Activated CD4-positive, alpha-beta T cell treated with anti-CD3 and anti-CD28 coated beads for 24 hours (primary cell): ENCODE measurements around the gene NDUFV1.
A peak's percentile ranks its signal among the peaks of the same experiment; 100 is the strongest.
"Not testable (repeated sequence)": the region's sequence is repeated elsewhere in the genome, so short reads cannot be mapped to it uniquely, and the experiment has no call there.

ENCODE experiments used
- DNase-seq, 2 donors: peaks; one replicate each; pipeline ENCODE4 v3.0.0-alpha.2; 2020; ENCODE audit warnings: low read depth in 2 of 2

The NDUFV1 gene

DNA sequence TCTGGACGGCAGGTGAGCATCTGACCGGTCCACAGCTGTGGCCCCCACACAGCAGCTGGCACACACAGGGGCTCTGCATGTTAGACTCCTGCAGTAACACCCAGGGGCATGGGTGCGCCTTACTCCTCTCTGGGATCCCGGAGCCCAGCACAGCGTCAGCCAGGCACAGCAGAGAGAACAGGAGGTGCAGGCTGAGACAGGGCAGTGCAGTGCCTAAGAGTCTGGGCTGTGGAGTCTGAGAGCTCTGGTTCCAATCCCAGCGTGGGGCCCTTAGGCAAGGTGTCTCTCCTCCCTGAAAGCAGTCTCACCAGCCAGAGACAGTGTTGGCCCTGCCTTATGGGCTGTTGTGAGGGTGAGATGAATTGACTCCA lies 20.7 kb downstream of the NDUFV1 start:
- no peak for DNase-seq

DNA sequence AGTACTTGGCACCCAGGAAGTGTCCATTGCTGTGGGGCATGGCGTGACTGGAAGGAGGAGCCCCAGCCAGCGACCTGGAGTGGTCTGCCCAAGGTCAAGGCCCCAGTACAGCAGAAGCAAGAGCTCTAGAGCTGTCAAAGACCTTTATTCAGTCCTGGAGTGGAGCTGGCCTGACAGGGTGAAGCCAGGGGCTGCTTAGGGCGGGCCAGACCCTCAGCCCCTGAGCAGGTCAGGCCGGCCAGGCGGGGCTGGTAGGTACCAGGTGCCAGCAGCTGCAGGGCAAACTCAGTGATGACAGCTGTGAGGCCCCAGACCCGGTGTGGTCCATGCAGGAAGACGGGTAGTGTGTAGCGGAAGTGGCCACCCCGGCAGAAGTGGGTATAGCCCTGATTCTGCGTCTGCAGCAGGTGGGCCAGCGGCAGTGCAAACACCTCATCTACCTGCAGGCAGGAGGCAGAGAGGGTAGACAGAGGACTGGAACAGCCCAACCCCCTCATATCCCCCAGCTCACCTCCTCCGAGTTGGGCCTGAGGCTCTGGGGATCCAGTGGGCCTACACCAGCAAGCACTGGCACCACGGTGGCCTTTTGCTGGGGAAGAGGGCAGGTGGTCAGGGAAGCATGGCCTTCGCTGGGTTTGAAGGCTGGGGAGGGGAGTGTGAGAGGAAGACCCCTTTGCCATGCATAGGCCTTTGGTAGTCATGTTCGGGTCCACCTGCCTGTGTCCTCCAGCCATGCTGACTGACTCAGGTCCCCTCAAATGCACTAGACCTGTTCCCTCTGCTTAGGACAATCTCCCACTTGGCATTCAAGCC lies 21.3 kb downstream of the NDUFV1 start:
- no peak for DNase-seq

DNA sequence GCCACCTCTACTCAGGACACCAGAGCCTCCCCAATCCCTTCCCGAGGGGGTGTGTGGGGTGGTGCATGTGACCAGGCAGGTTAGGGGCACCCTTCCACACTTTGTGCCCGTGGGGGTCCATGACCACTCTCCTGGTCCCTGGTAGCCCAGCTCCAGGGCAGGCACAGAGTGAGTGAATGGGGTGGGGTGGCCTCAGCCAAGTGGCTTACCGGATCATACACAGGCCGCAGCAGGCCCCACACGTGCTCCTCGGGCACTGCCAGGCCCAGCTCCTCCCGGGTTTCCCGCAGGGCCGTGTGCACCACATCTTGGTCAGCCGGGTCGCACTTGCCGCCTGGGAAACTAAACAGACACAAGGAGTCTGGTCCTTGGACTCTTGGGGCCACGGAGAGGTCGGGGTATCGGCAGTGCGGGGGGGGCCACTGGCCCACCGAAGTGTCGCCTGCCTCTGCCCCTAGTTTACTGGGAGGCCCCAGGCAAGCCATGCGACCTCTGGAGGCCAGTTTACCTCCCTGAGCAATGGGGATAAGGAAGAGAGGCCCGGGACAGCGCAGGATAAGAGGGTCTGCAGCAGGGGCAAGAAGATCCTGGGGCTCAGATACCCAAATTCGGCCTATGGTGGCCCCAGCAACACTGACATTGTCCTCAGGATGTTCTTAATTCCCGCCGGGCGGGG lies 22.1 kb downstream of the NDUFV1 start:
- DNase-seq = no peak

DNA sequence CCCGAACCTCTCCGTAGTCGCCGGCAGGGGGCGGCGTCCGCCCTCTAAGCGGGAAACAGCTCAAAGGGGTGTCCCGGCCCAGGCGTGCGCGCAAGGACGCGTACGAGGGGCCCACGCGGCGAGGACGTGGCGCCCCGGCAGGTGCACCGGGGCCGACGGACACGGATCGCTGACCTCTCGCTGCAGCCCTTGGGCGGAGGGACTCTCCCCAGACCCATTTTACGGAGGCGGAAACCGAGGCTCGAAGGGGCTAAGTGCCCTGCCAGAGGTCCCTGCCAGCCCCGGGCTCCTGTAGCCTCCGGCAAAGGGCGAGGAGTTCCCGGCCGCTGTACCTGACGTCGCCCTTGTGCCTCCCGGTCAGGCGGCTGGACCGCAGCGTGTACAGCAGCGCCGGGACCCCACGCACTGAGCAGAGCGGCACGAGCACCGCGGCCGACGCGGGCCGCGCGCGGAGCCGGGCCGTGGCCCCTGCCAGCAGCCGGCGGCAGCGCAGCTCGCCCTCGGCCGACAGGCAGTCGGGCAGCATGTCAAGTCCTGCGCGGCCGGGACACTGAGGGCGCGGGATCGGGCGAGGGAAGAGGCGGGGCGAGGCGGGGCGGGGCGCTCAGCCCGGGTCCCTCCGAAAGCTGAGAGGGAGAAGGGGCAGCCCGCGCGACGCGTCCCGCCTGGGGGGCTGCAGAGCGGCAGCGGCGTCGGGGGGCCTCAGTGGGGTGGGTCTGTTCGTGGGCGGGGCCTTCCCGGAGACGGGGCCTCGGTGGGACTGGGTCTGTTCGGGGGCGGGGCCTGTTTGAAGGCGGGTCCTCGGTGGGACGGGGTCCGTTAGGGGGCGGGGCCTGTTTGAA lies 22.9 kb downstream of the NDUFV1 start, which contains the start of gene NUDT8:
Gene NUDT8 (minus strand): TSS at position 552 of the 842 bp plus-strand sequence. CDS start 26 bp downstream, at position 526.
- peak; percentile 80 to 86 for DNase-seq

DNA sequence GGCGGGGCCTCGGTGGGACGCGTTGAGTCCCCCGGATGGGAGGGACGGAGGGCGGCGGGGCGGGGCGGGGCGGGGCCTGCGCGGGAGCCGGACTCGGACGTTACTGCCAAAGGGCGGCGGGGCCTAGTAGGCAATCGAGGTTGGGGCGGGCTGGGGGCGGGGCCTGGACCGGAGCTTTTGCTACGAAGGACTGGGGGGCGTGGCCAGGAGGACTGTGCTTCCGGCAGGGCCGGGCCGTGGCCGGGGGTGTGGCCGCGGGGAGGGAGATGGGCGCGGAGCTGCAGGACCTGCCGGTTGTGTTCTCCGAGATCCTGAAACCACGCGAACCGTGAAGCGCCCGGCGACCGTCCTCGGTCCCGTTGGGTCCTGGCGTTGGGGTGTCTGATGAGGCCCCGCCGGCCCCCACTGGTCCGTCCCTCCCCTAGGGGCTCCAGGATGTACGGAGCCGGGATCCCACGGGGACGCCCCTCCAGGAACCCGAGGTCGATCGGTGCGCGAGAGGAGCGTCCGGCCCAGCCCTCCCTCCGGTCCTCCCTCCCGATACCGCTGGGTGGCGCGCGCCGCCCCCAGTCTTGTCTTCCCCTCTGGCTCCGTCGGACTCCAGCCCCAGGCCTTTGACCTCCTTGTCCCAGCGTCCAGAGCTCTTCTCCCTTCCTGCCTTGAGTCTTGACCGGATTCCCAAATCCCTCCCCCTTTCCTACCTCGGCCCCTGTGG lies 23.6 kb downstream of the NDUFV1 start:
- peak; percentile 91 to 98 for DNase-seq

DNA sequence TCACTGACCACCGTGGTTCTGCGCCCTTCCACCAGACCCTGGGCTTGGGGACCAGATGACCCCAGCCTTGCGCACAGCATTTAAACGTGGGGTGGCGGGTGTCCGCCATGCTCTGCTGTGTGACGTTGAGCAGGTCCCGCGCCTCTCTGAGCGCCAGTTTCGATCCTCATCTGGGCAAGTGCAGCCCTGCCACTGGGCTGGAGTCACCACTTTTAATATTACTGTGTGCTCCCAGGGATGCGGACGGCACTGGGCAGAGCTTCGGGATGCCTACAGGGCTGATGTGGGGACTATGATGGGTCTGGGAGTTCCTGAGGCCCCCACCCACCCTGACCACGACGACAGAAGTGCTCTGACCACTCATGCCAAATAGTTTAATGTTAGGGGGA lies 24.2 kb downstream of the NDUFV1 start:
- no peak for DNase-seq

DNA sequence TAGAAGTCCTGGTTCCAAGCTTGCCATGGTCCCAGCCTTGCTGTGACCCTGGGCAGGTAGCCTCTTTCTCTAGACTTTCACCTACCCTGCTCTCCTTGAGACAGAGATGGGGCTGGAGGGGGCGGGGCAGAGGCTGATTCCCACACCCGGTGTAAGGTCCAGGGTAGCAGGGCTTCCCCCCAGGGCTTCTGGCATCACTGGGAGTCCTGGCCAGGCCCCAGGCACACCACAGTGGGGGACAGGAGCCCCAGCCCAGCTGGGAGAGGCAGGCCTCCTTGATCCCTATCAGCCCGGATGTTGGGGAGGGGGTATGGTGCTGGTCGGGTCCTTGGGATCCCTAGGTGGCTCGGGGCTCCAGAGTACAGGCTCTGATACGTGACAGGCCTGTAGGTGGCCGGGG lies 24.7 kb downstream of the NDUFV1 start:
- DNase-seq = no peak

DNA sequence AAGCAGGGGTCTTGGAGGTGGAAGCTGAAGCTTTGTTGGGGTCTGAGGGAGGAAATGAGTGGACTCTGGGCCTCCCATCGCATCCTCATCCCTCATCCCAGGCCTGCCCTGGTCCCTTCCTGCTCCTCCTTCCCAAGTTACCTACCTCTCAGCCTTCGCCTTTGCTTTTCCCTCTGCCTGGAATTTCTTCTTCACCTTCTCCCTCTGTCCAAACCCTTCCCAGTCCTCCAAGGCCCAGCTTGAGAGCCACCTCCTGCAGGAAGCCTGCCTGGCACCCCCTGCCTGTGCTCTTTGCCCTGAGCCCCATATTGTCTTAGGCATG lies 25.1 kb downstream of the NDUFV1 start:
- no peak for DNase-seq

DNA sequence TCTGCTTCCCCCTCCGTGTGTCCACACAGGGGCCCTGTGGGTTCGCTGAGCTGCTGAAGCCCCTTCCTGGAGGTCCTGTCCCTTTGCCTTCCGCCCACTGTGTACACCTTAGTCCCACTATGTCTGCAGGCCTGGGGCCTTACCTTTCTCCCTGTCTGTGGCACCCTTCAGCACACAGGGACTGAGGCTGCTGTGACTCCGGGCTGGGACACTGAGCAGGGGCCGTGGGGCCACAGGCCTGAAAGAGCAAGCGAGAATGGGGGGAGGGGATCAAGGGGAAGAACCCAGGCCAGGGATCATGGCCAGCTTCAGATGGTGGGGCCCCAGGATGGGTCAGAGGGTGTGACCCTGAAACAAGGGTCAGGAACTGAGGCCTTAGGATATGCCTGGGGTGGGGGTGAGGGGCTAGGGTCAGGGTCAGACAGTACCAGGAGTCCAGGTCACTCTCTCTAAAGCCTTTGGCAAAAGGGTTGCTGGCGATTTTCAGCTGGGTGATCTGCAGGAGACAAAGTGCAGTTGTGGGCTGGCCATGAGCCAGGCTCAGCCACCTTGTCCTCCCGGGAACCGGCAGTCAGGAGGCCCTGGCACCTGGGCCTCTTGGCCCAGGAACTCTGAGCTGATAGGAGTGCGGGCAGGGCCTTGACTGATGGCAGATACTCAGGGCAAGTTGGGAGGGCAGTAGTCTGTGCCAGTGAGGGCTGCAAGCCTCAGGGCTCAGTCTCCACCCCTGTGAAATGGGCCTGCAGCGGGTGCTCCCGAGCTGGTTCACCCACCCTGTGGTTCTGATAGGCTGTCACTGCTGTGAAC lies 25.6 kb downstream of the NDUFV1 start:
- DNase-seq = no peak

DNA sequence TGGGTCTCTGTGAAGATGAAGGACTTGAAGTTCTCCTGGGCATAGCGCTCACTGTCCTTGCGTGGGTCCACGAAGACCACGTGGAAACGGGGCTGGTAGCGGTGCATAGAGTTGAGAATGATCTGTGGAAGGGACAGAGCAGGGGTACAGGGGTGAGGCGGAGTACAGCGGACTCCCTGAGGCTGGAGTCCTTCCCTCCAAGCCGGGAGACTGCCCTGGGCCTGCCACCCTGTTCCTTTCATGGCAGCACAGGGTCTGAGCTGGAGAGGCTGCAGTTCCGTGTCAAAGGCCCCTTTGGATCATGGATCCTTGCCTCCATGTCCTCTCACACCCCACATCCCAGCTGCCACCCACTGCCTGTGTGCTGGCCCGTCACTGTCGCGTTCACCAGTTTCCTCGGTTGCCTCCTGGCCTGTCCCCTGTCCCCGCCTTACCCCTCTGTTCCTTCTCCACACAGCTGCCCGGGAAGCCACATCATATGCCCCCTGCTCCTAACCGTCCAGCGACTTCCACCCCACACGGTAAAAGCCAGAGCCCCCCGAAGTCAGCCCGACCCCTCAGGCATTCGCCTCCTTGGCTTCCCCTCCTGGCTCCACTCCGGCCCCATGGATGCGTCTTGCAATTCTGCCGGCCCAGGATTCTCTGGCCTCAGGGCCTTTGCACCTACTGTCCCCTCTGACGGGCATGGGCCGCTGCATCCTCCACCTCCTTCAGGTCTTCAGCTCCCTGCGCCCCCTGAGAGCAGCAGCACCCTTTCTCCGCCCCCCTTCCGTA lies 26.4 kb downstream of the NDUFV1 start:
- no peak for DNase-seq

DNA sequence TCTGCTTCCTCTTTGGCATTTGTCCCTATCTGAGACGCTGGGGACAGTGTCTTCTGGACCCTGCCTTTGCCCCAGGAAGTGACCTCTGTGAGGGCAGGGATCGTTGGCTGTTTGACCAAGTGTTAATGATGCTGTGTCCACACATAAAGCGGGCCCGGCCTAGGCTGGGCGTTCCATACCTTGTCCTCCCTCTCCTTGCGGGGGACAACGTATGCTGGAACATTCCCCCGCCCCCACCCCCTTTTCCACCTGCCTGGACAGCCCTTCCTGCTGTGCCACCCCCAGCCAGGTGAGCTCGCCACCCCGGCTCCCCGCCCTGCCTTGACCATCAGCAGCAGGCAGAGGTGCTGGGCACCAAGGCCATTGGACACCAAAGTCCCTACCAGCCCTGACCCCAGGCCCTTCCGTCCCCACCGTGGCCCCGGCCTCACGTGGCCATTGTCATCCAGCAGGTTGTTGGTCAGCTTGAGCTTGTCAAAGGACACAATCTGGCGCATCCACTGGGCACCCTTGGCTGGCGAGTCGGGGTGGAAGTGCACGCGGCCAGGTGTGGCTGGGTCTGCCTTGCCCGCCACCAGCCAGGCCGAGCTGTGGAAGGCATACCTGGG lies 27.1 kb downstream of the NDUFV1 start:
- DNase-seq = no peak

DNA sequence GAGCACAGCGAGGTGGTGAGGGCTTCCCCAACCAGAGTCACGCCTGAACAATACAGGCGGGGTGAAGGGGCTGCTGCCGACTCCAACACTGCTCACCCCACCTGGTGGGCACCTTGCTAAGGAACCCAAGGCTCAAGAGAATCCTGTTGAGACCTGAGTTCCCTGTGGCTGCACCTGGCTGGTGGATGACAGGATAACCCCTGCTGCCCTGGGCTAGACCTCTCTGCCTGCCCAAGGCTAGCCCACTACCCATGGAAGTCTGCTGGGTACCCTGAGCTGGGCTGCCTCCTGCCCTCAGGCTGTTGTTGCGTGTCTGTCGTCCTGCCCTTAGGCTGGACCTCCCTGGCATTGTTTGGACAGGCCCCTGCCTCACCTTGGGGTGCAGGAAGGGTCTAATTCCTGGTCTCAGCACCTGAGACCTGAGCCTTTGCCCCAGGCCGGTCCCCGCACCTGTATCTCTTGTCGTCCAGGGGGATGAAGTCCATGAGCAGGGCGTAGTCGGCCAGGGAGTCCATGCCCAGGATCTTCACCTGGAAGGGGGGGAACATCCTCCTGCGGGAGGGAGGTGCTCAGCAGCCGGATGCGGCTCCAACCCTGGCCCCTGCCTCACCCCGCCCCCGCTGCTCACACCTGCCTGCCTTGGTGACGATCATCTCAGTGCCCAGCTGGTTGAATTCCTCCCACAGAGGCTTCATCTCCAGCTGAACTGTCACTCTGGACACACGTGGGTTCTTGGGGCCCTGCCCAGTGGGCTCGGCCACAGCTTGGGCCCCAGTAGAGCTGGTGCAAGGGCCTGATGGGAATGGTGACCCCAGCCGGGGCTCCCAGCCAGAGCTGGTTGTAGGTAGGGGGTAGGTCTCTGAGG lies 27.9 kb downstream of the NDUFV1 start:
- no peak for DNase-seq

DNA sequence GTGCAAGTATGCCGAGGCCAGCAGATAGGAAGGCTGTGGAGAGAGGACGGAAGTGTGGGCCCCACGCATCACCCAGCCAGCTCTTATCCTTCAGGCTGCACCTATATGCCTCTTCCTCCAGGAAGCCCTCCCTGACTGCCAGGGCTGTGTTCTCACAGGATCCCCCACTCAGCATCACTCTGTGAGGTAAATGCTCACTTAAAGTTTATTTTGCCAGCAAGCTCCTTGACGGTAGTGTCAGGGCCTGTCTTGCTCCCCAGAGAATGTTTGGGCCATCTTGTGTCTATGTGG lies 28.4 kb downstream of the NDUFV1 start:
- no peak for DNase-seq

DNA sequence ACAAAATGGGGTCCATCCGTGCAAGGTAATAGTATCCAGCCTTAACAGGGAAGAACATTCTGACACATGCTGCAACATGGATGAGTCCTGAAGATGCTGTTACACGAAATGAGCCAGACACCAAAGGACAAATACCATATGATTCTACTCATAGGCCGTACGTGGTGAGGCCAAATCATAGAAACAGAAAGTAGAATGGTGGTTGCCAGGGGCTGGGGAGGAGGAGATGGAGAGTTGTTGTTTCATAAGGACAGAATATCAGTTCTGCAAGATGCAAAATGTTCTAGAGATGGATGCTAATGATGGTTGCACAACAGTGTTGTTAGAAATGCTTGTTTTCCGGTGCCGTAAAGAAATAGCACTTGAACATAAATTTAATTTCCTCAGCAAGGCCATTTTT lies 30.2 kb downstream of the NDUFV1 start:
- no peak for DNase-seq

DNA sequence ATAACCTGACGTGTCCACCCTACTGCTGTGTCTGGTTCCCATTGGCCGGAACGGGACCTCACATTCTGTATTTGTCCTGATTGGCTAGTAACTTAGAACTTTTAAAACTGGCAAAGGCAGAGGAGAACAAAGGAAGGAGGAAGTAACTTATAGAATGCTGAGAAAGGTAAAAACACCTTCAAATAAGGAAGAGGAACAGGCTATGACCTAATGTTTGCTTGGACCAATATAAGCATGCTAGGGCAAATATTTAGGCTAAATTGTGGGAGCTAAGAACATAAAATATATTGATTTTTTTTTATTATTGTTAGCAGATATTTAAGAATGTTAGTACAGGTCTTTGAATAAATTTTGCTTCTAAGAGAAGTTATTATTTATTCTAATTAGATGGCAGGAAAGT lies 30.7 kb downstream of the NDUFV1 start:
- not testable (repeated sequence) for DNase-seq

DNA sequence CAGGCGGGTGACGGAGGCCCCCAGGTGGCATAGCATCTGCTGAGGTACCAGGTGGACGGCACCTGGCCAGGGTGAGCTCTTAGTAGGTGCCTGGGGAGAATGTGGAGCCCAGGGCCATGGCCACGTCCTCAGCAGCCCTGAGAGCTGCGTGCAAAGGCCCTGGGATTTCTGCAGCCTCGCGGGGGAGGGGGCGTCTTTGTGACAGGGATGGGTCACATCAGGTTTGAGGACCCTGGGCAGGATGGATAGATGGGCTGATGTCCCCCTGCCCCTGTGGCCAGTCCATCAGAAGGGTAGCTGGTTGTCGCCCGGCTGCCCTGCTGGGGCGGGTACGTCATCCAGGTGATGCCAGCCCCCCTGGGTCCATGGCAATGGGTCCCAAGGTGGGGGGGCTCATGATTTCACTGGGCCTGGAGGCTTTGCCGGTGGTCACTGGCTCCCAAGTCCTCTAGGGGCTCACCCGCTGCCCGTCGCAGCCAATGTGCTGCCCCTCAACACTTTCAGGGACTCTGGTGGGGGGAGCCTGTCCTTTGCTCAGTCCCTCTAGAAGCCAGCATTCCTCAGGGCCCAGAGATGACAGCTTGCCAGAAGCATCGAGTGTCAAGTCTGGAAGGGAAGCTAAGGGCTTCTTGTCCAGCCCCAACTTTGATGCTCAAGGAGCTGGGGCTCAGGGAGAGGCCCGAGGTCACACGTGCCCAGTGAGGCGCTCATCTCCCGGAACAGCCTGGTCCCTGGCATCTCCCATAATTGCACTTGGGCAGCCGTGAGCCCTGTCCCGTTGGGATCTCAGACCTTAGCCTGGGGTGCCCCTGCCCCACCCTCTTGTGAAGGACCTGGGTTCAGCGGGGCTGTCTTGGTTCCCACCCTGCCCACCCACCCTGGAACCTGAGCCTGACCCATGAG lies 32.0 kb downstream of the NDUFV1 start:
- DNase-seq = no peak

DNA sequence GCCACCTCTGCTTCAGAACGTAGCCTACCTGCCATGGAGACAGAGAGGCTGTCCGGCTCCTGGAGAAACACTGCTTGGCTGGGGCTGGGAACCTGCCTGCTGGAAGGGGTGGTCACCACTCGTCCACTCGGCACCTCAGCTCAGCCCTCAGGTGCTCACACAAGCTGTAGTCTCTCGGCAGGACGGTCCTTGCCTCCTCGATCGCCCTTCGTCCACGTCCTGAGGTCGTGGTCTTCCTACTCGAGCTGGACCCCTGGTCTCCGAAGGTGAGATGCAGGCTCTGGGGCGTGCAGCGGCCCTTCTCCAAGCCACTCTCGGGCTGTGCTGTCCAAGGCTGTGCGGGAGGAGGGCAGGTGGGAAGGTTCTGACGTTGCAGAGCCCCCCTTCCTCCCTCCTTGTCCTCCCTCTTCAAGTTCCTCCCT lies 32.7 kb downstream of the NDUFV1 start, which contains the start of gene TBX10:
Gene TBX10 (minus strand): TSS at position 326 of the 422 bp plus-strand sequence. CDS start 291 bp downstream, at position 35.
- no peak for DNase-seq
